IPS-18c (cell line): Measurements from ENCODE around the gene PTPN22.

ENCODE experiments used
- H3K4me3 ChIP-seq: 2 replicates; pipeline ENCODE4 v1.7.0; 2013; ENCODE audit warnings: low read depth, mild to moderate bottlenecking, low read length, moderate library complexity; ENCODE audit not compliant: insufficient read depth
- H3K9me3 ChIP-seq: one replicate; pipeline ENCODE4 v1.6.1; 2013; ENCODE audit warnings: mild to moderate bottlenecking, low read length, moderate library complexity; ENCODE audit not compliant: control insufficient read depth, insufficient read depth

Gene PTPN22

GRCh38 chr1:113893267-113893666, 21.8 kb upstream of the PTPN22 start:
- H3K9me3 ChIP-seq: no peaks in the 10 kb centered on the region
- H3K4me3 ChIP-seq: no peak overlapping the region

DNA sequence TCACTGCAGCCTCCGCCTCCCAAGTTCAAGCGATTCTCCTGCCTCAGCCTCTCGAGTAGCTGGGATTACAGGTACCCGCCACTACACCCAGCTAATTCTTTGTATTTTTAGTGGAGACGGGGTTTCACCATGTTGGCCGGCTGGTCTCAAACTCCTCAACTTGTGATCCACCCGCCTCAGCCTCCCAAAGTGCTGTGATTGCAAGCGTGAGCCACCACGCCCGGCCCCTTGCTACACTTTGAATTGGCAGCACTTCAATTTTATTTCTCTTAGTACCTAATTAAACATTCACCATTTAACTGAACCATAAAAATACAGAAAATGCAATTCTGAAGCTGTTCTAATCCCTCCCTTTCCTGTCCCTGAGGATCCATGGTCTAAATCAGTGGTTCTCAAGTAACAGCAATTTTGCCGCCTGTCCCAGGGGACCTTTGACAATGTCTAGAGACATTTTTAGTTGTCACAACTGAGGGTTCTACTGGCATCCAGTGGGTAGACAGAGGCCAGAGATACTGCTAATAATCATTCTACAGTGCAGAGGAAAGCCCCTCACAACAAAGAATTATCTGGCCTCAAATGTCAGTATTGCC, 20.2 kb upstream of the PTPN22 start:
- Histone ChIP-seq H3K9me3 (no peaks in the 10 kb centered on the region), H3K4me3 (no peak overlapping the region)

DNA sequence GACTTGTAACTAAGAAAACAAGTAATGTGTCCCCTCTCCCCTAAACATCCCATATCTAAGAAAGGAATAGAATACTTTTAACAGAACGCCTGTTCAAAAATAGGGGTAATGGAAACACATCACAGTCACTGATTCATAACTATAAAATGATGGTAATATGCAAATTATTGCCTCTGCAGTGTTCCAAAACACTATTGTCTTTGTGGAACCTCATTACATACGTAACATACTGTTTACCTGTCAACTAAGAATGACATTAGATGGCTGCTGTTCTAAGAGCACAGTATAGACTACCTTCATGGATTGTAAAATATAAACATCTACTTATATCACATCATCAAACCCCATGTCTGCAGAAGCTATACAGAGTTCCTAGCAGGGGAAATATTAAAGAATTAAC, 19.3 kb upstream of the PTPN22 start:
- H3K9me3 ChIP-seq: no peaks in the 10 kb centered on the region
- H3K4me3 ChIP-seq: no peak overlapping the region

- no peaks in the 10 kb centered on the region for H3K9me3 ChIP-seq
- no peak within 1 kb of the TSS for H3K4me3 ChIP-seq
Measured at GRCh38 chr1:113887402-113888175, 16.1 kb upstream of the PTPN22 start, which contains the start of gene BCL2L15. Gene BCL2L15, minus strand, starts transcription at chr1:113887581. Its CDS starts 206 bp downstream, at chr1:113887375.

- no peaks in the 10 kb centered on the region for H3K9me3 ChIP-seq
Measured at GRCh38 chr1:113886417-113887401, 15.2 kb upstream of the PTPN22 start.

GRCh38 chr1:113881661-113882060, 10.1 kb upstream of the PTPN22 start:
- H3K4me3 ChIP-seq: no peak overlapping the region
- H3K9me3 ChIP-seq: no peaks in the 10 kb centered on the region

More at GRCh38 chr1:113886417-113887401, 15.2 kb upstream of the PTPN22 start:
- no peak overlapping the region for H3K4me3 ChIP-seq

GRCh38 chr1:113879739-113880038, 8.2 kb upstream of the PTPN22 start:
- H3K4me3 ChIP-seq: no peak overlapping the region
- H3K9me3 ChIP-seq: no peaks in the 10 kb centered on the region

GRCh38 chr1:113876176-113876575, 4.7 kb upstream of the PTPN22 start:
- Histone ChIP-seq H3K9me3 (no peaks in the 10 kb centered on the region), H3K4me3 (no peak overlapping the region)

- no peak overlapping the region for H3K4me3 ChIP-seq
- H3K9me3 ChIP-seq: no peaks in the 10 kb centered on the region
Measured at GRCh38 chr1:113875714-113876113, 4.2 kb upstream of the PTPN22 start.

GRCh38 chr1:113874012-113874879, 2.7 kb upstream of the PTPN22 start:
- Histone ChIP-seq H3K9me3 (no peaks in the 10 kb centered on the region), H3K4me3 (no peak overlapping the region)

DNA sequence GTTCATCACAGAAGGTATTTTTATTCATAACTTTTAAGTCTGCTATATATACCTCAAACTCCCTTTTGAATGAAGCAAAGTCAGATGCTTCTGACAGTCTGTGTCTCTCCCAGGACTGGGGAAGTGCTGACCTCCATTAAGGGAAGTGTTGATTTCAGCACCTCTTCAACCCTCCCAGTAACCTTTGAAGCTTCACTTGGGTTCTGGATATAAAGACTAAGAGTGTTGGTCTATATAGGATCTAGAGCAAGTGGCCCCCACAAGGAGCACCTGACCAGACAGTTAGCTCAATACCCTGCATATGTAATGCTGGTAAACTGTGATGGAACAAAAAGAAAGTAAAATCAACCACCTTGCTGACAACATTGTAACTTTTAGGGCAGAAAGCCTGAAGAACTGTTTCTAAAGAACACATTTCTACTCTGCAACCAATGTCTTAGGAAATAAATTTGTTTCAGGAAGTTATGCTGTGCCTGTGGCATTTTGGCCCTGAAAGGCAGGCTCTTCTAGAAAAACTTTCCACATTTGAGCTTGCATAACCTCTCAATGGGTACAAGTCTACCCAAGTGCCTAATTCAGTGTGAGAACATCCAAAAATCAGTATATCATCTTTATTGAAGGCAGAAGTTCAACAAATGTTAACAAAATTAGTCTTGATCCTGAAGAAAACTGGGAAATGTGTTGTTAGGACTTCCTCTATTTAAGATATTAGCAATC, 865 bp upstream of the PTPN22 start:
- H3K9me3 ChIP-seq: no peaks in the 10 kb centered on the region
- H3K4me3 ChIP-seq: no peak overlapping the region

GRCh38 chr1:113870778-113871177, 734 bp downstream of the PTPN22 start:
- Histone ChIP-seq H3K4me3 (no peak overlapping the region), H3K9me3 (no peaks in the 10 kb centered on the region)

- no peaks in the 10 kb centered on the region for H3K9me3 ChIP-seq
Measured at GRCh38 chr1:113868387-113869083, 3.0 kb downstream of the PTPN22 start.

GRCh38 chr1:113861641-113862040, 9.9 kb downstream of the PTPN22 start:
- Histone ChIP-seq H3K4me3 (no peak overlapping the region), H3K9me3 (no peaks in the 10 kb centered on the region)

More at GRCh38 chr1:113868387-113869083, 3.0 kb downstream of the PTPN22 start:
- no peak overlapping the region for H3K4me3 ChIP-seq

- Histone ChIP-seq H3K4me3 (no peak overlapping the region), H3K9me3 (no peaks in the 10 kb centered on the region)
Measured at GRCh38 chr1:113860891-113861290, 10.6 kb downstream of the PTPN22 start.
